RPMI8226 (cell line): ENCODE data around the gene MYH11.
"Not testable (repeated sequence)": the region's sequence is repeated elsewhere in the genome, so short reads cannot be mapped to it uniquely, and the experiment has no call there.

Experiments
- DNase-seq: peaks from one replicate; pipeline ENCODE4 v3.0.0-alpha.2; 2015

MYH11 gene

GRCh38 chr16:15807603-15808009 lies 49.2 kb downstream of the MYH11 start:
- no peak for DNase-seq

DNA sequence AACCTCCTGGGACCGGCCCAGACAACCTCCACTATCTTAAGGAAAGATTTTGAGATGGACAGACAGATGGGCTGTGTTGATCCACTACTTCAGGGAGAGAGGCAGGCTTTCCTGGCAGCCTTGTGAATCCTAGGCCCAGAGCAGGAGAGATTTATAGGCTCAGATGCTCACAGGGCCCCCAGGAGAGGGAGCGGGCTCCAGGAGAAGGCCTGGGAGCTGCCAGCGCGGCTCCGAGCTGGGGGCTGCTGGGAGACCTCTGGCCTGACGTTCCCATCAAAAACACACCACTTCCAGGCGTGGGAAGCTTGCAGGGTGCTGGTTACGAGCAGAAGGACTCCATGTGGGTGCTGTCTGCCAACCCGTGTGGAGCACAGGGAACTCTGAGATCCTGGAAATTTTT lies 53.2 kb downstream of the MYH11 start:
- DNase-seq = no peak

GRCh38 chr16:15799851-15800495 lies 56.9 kb downstream of the MYH11 start:
- no peak for DNase-seq

DNA sequence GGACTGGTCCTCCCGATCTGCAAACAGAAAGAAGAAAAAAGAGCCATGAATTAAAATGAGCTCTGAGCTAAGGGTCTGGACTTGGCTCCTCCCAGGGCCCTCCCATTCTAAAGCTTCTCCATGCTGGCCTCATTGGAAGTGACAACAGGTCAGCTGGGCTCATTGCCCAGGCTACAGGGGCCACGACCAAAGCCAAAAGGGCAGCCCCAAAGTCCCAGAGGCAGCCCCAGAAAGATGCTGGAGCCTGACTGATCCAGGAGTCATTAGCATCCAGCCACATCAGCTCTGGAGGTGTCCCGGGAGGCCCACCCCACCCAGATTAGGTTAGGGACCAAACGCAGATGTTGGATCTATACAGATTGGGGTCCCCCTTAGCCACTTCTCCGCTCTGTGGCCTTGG lies 58.2 kb downstream of the MYH11 start:
- DNase-seq = no peak

DNA sequence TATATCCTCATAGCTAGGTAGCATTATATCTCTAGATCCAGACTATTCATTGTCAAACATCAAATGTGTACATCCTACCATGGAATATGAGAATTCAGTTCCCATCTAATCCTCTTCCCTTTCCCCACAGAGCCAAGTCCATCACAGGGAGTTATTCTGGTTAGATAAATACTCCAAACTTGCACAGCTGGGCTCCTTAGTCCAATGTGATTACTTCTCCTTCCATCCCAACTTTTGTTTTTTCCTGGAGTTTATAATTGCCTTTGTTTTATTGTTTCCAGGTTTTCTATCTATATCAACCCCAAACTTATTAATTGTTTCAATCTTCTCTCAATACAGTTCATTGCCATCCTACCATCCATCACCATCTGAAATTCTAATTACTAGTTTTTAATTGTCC lies 59.9 kb downstream of the MYH11 start:
- no peak for DNase-seq

DNA sequence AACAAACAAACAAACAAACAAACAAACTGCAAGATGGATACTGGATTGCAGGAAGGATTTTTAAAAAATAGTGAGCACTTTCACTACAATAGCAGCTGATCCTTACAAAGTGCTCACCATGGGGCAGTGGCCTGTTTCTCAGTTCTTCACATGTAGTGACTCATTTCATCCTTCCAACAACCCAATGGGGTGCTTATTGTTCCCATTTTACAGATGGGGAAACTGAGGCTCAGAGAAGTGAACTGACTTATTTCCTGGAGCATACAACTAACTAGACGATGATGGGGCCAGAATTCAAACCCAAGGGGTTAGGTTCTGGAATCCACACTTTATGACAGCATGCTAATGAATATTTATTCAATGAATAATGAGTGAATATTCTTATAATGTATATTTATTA lies 61.2 kb downstream of the MYH11 start:
- no peak for DNase-seq

DNA sequence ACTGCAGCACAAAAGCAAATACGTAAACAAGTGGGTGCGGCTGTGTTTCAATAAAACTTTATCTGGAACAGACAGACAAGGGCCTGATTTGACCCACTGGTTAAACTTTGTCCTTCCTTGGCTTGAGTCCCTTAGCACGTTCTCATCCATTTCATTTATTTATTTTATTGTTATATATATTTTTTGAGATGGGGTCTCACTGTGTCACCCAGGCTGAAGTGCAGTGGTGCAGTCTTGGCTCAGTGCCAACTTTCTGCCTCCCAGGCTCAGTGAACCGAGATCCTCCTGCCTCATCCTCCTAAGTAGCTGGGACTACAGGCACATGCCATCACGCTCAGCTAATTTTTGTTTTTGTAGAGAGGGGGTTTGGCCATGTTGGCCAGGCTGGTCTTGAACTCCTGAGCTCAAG lies 64.3 kb downstream of the MYH11 start:
- DNase-seq = no peak

- DNase-seq = no peak
Observed at GRCh38 chr16:15790458-15790857, 66.4 kb downstream of the MYH11 start.

- DNase-seq = not testable (repeated sequence)
Observed at GRCh38 chr16:15789816-15790215, 67.0 kb downstream of the MYH11 start.

DNA sequence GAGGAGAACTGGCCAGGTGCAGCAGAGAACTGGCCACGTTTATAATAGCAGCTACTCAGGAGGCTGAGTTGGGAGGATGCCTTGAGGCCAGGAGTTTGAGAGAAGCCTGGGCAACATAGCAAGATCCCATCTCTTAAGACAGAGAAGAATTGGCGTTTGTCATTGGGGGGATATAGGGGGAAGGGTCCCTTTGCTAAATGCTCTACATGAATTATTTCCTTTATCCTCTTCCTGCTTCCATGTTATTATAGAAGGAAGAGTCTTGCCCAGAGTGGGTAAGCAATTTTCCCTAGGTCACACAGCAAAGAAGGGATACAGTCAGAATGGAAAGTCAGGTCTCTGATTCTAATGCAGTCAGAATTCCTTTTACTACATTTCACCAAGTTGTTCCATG lies 68.0 kb downstream of the MYH11 start:
- no peak for DNase-seq

- DNase-seq = no peak
Observed at GRCh38 chr16:15786501-15786900, 70.3 kb downstream of the MYH11 start.

GRCh38 chr16:15785386-15786059 lies 71.3 kb downstream of the MYH11 start:
- DNase-seq = no peak

- no peak for DNase-seq
Observed at GRCh38 chr16:15783985-15784384, 72.8 kb downstream of the MYH11 start.

DNA sequence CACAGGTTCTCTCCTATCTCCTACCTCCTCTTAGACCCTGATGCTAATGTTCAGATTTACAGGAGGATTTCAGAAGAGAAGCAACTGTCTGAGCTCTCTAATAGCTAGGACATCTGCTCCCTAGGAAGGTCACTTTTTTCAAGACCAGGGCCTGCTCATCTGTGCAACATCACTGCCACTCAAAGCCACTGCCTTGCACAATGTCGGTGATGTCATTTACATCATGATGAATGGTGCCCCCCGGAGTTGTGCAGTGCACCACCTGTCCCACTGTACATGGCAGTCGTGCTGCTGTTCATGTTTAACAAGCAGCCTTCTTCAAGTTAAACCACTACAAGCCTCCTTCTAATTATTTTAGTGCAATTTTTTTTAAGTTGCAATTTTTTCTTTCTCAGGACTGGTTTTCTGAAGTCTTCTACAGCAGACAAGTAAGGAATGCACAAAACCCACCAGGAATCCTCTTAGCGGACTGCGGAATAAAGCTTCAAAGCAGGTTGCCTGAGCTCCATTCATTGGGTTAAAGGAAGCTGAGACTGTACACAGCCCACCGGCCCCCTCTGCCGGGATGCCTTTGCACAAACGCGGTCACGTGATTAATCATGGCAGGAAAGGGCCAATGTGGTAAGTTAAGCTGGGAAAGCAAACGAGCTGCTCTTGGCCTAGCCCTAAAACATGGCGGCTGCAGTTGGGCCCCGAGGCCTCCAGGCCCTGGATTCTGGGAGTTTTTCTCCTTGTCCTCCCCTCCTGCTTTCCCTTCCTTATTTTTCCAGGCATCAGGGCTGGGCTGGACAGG lies 74.1 kb downstream of the MYH11 start:
- DNase-seq = peak; percentile 25

GRCh38 chr16:15781650-15782049 lies 75.2 kb downstream of the MYH11 start:
- DNase-seq = no peak

GRCh38 chr16:15780805-15781204 lies 76.0 kb downstream of the MYH11 start:
- no peak for DNase-seq

DNA sequence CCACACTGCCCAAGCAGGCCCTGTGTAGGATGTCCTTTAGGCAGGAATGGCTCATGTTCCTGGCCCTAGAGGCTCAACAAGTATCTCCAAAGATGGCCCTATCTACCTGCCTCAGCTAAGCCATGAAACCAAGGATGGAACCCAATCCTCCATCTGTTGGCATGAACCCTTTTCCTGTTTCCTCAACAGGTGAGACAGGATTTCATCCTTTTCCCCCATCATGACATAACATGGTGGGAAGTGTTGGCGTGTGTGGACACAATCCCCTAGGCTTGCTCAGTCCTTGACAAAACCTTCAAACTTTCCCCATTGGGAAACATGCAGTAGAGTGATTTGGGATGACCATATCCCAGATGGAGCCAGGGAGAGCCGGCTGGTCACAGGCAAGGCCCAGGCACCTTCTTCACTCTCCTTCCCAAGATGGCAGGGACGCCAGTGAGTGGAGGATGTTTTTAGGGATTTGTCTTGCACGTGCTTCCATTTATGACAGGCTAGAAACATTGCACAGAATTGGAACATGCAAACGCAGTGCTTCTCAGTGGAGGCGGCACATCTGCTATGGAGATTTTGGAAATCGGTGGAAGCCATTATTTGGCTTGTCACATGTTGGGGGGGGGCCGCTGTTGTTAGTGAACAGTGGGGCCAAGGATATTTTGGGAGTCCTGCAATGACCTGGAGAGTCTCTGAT lies 77.0 kb downstream of the MYH11 start:
- no peak for DNase-seq

GRCh38 chr16:15778999-15779614 lies 77.7 kb downstream of the MYH11 start:
- DNase-seq = no peak

GRCh38 chr16:15778204-15778743 lies 78.6 kb downstream of the MYH11 start:
- no peak for DNase-seq

- DNase-seq = peak; percentile 70
Observed at GRCh38 chr16:15777533-15778203, 79.2 kb downstream of the MYH11 start.

- no peak for DNase-seq
Observed at GRCh38 chr16:15776572-15776971, 80.3 kb downstream of the MYH11 start.

- no peak for DNase-seq
Observed at GRCh38 chr16:15775663-15776304, 81.0 kb downstream of the MYH11 start.
